C4-2B (cell line): ENCODE results near the gene PRPF19.

ENCODE experiments used
- H3K27ac ChIP-seq: fragments of 450-650 bp; 2 replicates; pipeline ENCODE4 v1.5.1; 2017
- CTCF ChIP-seq: fragments of 450-650 bp; conservative IDR thresholded peaks from 2 replicates; pipeline ENCODE4 v1.5.1; 2017; ENCODE audit warnings: mild to moderate bottlenecking
- ZFX ChIP-seq: fragments of 450-650 bp; IDR thresholded peaks from 2 replicates; pipeline ENCODE4 v1.6.1; 2017

PRPF19 gene

DNA sequence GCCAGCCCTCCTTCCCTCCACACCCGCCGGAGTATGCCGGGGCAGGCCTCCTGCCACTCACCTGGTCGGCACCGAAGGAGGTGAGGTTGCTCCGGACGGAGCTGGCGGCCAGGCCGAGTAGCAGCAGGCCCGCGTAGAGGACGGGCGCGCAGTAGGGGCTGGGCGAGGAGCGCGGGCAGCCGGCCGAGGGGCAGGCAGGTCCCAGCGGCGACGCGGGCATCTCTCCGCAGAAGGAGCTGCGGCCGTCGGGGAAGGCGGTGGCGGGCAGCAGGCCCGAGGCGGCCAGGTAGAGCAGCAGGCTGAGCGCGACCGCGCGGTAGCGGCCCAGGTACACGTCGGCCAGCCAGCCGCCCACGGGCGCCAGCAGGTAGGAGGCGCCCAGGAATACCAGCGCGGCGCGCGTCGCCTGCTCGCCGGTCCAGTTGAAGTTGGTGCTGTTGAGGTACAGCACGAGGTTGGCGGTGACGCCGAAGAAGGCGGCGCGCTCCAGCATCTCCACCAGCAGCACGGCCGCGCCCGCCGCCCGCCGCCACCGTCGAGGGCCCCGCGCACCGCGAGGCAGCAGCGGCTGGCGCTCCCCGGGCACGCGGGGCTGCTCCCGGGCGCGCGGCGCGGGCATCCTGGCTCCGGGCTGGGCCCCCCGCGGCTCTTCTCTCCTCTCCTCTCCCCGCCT is 44.7 kb upstream of the PRPF19 start:
- H3K27ac ChIP-seq, result no peak overlapping the region
- TF ChIP-seq ZFX (no peak), CTCF (no peak)

DNA sequence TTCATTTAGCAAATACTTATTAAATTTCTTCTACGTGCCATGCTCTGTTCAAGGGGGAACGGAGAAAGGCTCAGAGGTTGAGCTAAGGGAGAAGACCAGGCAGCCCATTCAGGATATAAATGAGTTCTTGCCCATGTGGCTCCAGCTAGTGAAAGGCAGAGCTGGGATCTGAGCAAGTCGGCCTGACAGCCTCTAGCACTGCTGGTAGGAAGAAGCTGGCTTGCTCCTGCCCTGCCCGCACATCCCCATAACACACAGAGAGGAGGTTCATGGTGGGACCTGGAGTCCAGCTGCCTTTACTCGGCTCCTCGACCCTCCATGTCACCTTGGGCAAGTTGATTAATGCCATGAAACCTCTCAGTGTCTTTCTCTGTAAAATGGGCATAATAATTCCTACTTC is 43.6 kb upstream of the PRPF19 start:
- H3K27ac ChIP-seq, result no peak overlapping the region

GRCh38 chr11:60948250-60948649 is 41.9 kb upstream of the PRPF19 start:
- no peak overlapping the region for H3K27ac ChIP-seq
- TF ChIP-seq CTCF (no peak), ZFX (no peak)

More for the DNA sequence above, 43.6 kb upstream of the PRPF19 start:
- TF ChIP-seq CTCF, result no peak
- no peak for TF ChIP-seq ZFX

DNA sequence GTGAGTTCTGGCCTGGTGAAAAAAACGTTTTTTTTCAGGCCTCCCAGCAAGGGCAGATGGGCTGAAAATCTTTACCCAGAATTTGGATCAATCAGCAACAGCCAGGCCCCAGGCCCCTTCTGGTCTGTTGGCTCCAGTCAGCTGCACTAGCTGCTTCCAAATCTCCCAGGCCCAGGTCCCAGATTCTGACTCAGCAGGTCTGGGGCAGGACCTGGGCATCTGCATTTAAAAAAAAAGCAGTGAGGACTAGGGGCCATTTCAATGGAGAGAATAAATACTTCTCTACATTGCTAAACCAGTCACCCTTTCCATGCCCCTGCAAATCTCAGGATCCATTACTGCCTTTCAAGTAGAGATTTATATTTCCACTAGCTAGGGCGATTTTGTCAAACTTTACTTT is 41.3 kb upstream of the PRPF19 start:
- TF ChIP-seq ZFX (no peak), CTCF (no peak)
- no peak overlapping the region for H3K27ac ChIP-seq

GRCh38 chr11:60946601-60947264 is 40.3 kb upstream of the PRPF19 start:
- no peak overlapping the region for H3K27ac ChIP-seq
- TF ChIP-seq ZFX (no peak), CTCF (no peak)

DNA sequence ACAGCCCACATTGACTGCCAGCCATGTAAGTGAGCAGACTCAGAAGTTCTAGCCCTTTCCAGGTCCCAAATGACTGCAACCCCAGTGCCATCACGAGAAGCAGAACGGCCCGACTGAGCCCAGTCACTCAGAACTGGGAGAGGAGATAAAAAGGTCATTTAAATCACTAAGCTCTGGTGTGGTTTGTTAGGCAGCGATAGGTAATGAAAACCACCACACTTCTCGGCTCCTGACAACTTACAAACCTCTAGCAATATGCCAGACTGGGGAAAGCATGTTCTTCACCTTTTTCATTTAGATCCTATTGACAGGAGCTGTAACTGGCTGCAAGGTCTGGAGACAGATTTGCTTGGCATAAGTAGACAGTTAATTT is 38.9 kb upstream of the PRPF19 start:
- H3K27ac ChIP-seq, result no peak overlapping the region
- TF ChIP-seq CTCF, result no peak
- no peak for TF ChIP-seq ZFX

DNA sequence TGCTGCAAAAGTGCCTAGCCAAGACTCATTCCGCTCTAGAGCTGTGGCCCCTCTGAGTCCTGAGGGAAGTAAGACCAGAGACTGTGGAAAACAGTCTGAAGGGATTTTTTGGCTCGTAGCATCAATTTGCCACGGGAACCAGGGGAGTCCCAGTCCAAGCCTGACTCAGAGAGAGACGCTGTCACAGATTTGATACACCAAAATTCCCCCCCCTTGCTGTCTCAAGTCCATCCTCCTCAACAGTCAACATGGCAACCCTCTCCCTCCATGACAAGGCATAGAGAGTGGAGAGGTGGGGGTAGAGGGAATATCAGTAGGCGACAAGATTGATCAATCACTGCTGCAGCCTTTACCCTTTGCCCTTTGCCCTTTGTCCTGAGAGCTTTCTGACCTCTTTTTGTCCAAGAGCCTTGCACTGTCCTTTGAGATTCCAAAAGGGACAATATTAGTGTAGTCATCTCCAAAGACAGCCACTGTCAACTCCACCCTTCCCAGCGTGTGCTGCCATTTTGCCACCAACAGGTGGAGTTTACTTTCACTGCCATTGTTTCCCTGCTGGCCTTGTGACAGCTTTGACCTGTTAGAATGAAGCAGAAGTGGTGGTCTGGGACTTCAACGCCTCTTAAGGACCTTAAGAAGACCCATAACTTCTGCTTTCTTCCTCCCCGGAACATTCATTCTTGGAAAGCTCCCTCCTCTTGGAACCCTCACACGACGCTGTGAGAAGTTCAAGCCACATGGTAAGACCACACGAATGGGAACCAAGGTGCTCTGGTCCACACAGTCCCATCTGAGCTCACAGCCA is 38.3 kb upstream of the PRPF19 start:
- no peak overlapping the region for H3K27ac ChIP-seq
- TF ChIP-seq ZFX, result no peak
- no peak for TF ChIP-seq CTCF
